ENCODE data around the gene PIGBOS1.

DNA sequence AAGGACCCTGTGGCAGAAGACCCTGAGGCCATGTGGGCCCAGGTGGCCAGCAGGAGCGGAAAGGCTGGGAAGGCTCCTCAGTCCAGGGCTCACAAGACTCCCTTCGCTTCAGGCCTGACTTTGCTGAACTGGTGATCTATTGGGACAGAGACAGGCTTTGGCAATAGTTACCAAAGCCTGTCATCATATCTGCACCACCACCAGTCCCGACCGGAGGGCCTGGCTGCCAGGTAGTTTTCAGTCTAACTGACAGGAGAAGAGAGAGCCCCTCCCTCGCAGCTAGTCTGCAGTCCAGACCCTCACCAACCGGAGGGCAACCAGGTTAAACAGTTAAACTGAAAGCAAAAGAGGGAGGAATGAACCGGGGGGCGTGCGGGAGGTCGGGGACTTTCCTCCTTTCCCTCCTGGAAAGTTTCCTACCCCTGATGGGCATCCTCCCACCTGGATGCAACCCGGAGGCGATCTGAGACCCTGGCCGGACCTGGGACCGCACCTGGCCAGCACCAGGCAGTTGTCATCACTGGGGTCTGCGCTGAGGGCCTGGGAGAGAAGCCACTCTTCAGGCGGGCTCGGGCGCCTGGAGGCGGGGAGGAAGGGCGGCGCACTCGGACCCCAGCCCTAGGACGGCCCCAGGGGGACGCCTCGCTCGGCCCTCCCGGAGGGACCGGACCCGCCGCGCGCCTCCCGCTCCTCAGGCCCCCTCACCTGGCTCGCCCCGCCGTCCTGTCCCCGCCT is 29.7 kb downstream of the PIGBOS1 start:
- TF ChIP-seq, protein P1, sequence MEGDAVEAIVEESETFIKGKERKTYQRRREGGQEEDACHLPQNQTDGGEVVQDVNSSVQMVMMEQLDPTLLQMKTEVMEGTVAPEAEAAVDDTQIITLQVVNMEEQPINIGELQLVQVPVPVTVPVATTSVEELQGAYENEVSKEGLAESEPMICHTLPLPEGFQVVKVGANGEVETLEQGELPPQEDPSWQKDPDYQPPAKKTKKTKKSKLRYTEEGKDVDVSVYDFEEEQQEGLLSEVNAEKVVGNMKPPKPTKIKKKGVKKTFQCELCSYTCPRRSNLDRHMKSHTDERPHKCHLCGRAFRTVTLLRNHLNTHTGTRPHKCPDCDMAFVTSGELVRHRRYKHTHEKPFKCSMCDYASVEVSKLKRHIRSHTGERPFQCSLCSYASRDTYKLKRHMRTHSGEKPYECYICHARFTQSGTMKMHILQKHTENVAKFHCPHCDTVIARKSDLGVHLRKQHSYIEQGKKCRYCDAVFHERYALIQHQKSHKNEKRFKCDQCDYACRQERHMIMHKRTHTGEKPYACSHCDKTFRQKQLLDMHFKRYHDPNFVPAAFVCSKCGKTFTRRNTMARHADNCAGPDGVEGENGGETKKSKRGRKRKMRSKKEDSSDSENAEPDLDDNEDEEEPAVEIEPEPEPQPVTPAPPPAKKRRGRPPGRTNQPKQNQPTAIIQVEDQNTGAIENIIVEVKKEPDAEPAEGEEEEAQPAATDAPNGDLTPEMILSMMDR (IDR thresholded peaks at IDR 0.05; ENCODE audit: insufficient read depth, low read depth, low read length), result no peak
- no peak for TF ChIP-seq EZH2 (IDR thresholded peaks at IDR 0.05; ENCODE audit: insufficient read depth, low read length)

Measured in astrocyte (in vitro differentiated cells and primary cell).